NCI-H69 (cell line): ENCODE measurements around the gene SOWAHC.

Source experiments
- DNase-seq: peaks from one replicate; lab custom pipeline; 2025; lab: John Stamatoyannopoulos, UW

The SOWAHC gene

GRCh38 chr2:109646961-109647360 is 32.8 kb downstream of the SOWAHC start:
- DNase-seq, result no peak

- DNase-seq, result no peak
These were observed 33.5 kb downstream of the SOWAHC start for GRCh38 chr2:109647636-109648035.

GRCh38 chr2:109648041-109648527 is 33.9 kb downstream of the SOWAHC start:
- no peak for DNase-seq

- no peak for DNase-seq
These were observed 35.9 kb downstream of the SOWAHC start for GRCh38 chr2:109649736-109650695.

GRCh38 chr2:109654326-109655050 is 40.3 kb downstream of the SOWAHC start:
- DNase-seq, result no peak

- DNase-seq, result no peak
These were observed 41.1 kb downstream of the SOWAHC start for GRCh38 chr2:109655287-109655686.

- DNase-seq, result peak; percentile 19
These were observed 45.4 kb downstream of the SOWAHC start for GRCh38 chr2:109659396-109660045.

GRCh38 chr2:109660046-109660860 is 46.1 kb downstream of the SOWAHC start:
- no peak for DNase-seq

- no peak for DNase-seq
These were observed 48.7 kb downstream of the SOWAHC start for GRCh38 chr2:109662889-109663288.

- DNase-seq, result peak; percentile 75
These were observed 49.6 kb downstream of the SOWAHC start for GRCh38 chr2:109663721-109664120.

GRCh38 chr2:109666466-109666865 is 52.3 kb downstream of the SOWAHC start:
- DNase-seq, result no peak
